Psoas muscle (tissue), 8 donors: ENCODE measurements around the gene TTYH3. TPM values are rescaled to one million over a fixed set of nuclear protein-coding genes. Genes with fewer than 3 reads are reported as not detected.
"Not testable (repeated sequence)": the region's sequence is repeated elsewhere in the genome, so short reads cannot be mapped to it uniquely, and the experiment has no call there.

Experiments used
- ATAC-seq, 4 donors: fragments of 200-7000 bp; cut with Tn5 transposase; one replicate each; pipeline ENCODE4 v1.9.1; 2020; ENCODE audit warnings: moderate library complexity in 3 of 4, mild to moderate bottlenecking in 2 of 4
- DNase-seq, 2 donors: peaks; one replicate each; pipeline ENCODE4 v3.0.0-alpha.2; 2020
- H3K27ac ChIP-seq: fragments of 200-600 bp; one replicate; pipeline ENCODE4 v1.8.0; 2022
- H3K27me3 ChIP-seq, 3 donors: fragments of 200-600 bp in 1 of 3; one replicate each; pipeline versions ENCODE4 v1.6.1 to v1.8.0; 2013 to 2022; ENCODE audit warnings: low read length in 2 of 3, mild to moderate bottlenecking in 2 of 3, moderate library complexity in 1 of 3; ENCODE audit not compliant: insufficient read depth in 3 of 3
- H3K36me3 ChIP-seq, 2 donors: fragments of 200-600 bp in 1 of 2; one replicate each; pipeline versions ENCODE4 v1.6.1 to v1.8.0; 2013 to 2022; ENCODE audit warnings: low read depth in 1 of 2, mild to moderate bottlenecking in 1 of 2, moderate library complexity in 1 of 2; ENCODE audit not compliant: insufficient read depth in 1 of 2
- H3K4me1 ChIP-seq: fragments of 200-600 bp; one replicate; pipeline ENCODE4 v1.8.0; 2022
- H3K4me3 ChIP-seq: fragments of 200-600 bp; one replicate; pipeline ENCODE4 v1.8.0; 2022; ENCODE audit warnings: mild to moderate bottlenecking
- H3K9me3 ChIP-seq: fragments of 200-600 bp; one replicate; pipeline ENCODE4 v1.8.0; 2022
- CTCF ChIP-seq: fragments of 200-600 bp; IDR thresholded peaks from one replicate; pipeline ENCODE4 v1.8.0; 2022; ENCODE audit warnings: antibody characterized with exemption
- WGBS, 3 donors: extraction: QIAGEN DNeasy Blood & Tissue Kit; methylation state at CpG; one replicate each; pipeline versions ENCODE4 v1.1.6 to v1.1.7; 2013; 5-methylcytosine and 5-hydroxymethylcytosine counted together
- intact Hi-C, 2 donors: fragments of 100-400 bp; cut with DNase I; formaldehyde crosslinking; loops; one replicate each; pipeline versions ENCODE4 v1.11.0 to v1.14.2; 2022
- polyA plus RNA-seq, 3 donors: library from polyadenylated mRNA; stranded (reverse); fragments of 200-250 nt; gene quantifications; one replicate each; pipeline ENCODE4 v1.2.3, GENCODE V29; 2013
- total RNA-seq, 4 donors: library from RNA; stranded (reverse); fragmentation: NEBNext Ultra II Directional in 2 of 4; extraction: Animal tissue kit (Norgen Biotek cat#: 25700) in 2 of 4; gene quantifications; one replicate each; pipeline versions ENCODE4 v1.2.1 to v1.2.4, GENCODE V29; 2021 to 2023
- donor health status: healthy with polysubstance abuse.
- donor health status: DM: no; HTN: no; CAD: no; lungs with moderate emphysema.
- donor health status: Bipolar disorder and iron deficiency.
- donor health status: healthy.
- donor health status: DM: yes; HTN: yes; CAD: no.
- donor health status: DM: no; HTN: no; CAD: no.
- donor health status: DM: no; HTN: no; CAD: no.
- donor health status: DM: yes; HTN: yes; CAD: no.

The TTYH3 gene
- total and polyA plus RNA-seq, 7 donors = 1.3 to 11.3 (median 6.5) TPM

GRCh38 chr7:2668401-2668800 lies 36.6 kb downstream of the TTYH3 start:
- intact Hi-C loops = no loop called here
- Histone ChIP-seq H3K4me1 (peaks cover 7% of the 10 kb centered on the region), H3K9me3 (no peaks in the 10 kb centered on the region), H3K27me3 (peaks cover 0 to 17% (median 5%) of the 10 kb centered on the region in 3 donors), H3K27ac (no peak overlapping the region), H3K36me3 (no peaks in the 10 kb centered on the region), H3K4me3 (no peak overlapping the region)
- DNase-seq (no peak), ATAC-seq (no peak)
- TF ChIP-seq CTCF = no peak
- WGBS, 3 donors = 45 to 58% (median 56%) methylated on average over 6 of the region's 6 CpGs

GRCh38 chr7:2670171-2670570 lies 38.4 kb downstream of the TTYH3 start:
- H3K36me3 ChIP-seq = no peaks in the 10 kb centered on the region
- no peak for DNase-seq
- H3K4me3 ChIP-seq = no peak overlapping the region
- TF ChIP-seq CTCF = no peak
- 75 to 77% (median 76%) methylated on average over 13 of the region's 13 CpGs for WGBS, 3 donors
- no peak for ATAC-seq
- no peak overlapping the region for H3K27ac ChIP-seq
- intact Hi-C loops = no loop called here
- no peaks in the 10 kb centered on the region for H3K4me1 ChIP-seq
- peaks cover 0 to 16% (median 5%) of the 10 kb centered on the region in 3 donors for H3K27me3 ChIP-seq
- no peaks in the 10 kb centered on the region for H3K9me3 ChIP-seq

- no peak overlapping the region for H3K4me3 ChIP-seq
- WGBS, 3 donors = 9 to 20% (median 19%) methylated on average over 22 to 25 of the region's 25 CpGs
- H3K36me3 ChIP-seq = no peaks in the 10 kb centered on the region
- DNase-seq (peak; percentile 70 to 83), ATAC-seq (peak; percentile 73 to 90 (median 78))
- intact Hi-C loops = no loop called here
- H3K27ac ChIP-seq = no peak overlapping the region
- H3K9me3 ChIP-seq = no peaks in the 10 kb centered on the region
- H3K27me3 ChIP-seq = peaks cover 0 to 10% (median 5%) of the 10 kb centered on the region in 3 donors
- H3K4me1 ChIP-seq = no peaks in the 10 kb centered on the region
- TF ChIP-seq CTCF = peak; percentile 72
These were observed 39.1 kb downstream of the TTYH3 start for GRCh38 chr7:2670720-2671391.

- H3K4me3 ChIP-seq = not testable (repeated sequence)
These were observed 41.4 kb downstream of the TTYH3 start for GRCh38 chr7:2673214-2673613.

GRCh38 chr7:2673934-2674333 lies 42.1 kb downstream of the TTYH3 start:
- H3K27ac ChIP-seq = no peak overlapping the region
- H3K4me1 ChIP-seq = no peaks in the 10 kb centered on the region
- no peak overlapping the region for H3K4me3 ChIP-seq
- DNase-seq (no peak), ATAC-seq (no peak)
- peaks cover 0 to 5% (median 0%) of the 10 kb centered on the region in 3 donors for H3K27me3 ChIP-seq
- H3K36me3 ChIP-seq = no peaks in the 10 kb centered on the region
- no peaks in the 10 kb centered on the region for H3K9me3 ChIP-seq
- TF ChIP-seq CTCF = no peak
- intact Hi-C loops = no loop called here

More at GRCh38 chr7:2673214-2673613, 41.4 kb downstream of the TTYH3 start:
- intact Hi-C loops, H3K27me3 ChIP-seq, H3K36me3 ChIP-seq, ATAC-seq, H3K4me1 ChIP-seq, H3K9me3 ChIP-seq, DNase-seq, H3K27ac ChIP-seq: not testable (repeated sequence)
- WGBS, 3 donors = 80 to 88% (median 84%) methylated on average over 6 of the region's 6 CpGs
